ENCODE results near the gene ARID5B. TPM values are rescaled to one million over a fixed set of nuclear protein-coding genes. Genes with fewer than 3 reads are reported as not detected.

ARID5B gene
- total RNA-seq, 2 experiments from 2014 or later, result 49.2 to 51.3 TPM

- intact Hi-C loops (cut with DNase I, micrococcal nuclease), result loop anchor here (5.0 to 10.0 kb wide), 2 partner anchors 38 to 45 kb away; no protein-coding TSS in a partner anchor
- Mint-ChIP-seq H3K4me1 (ENCODE audit: low read depth) (peaks cover 89% of the 10 kb centered on the region), H3K9me3 (no peaks in the 10 kb centered on the region), H3K27ac (peak overlapping the region; percentile 82), H3K36me3 (ENCODE audit: low read depth) (peaks cover 53% of the 10 kb centered on the region), H3K27me3 (no peaks in the 10 kb centered on the region), H3K4me3 (no peak overlapping the region)
- Histone ChIP-seq H3K9me3 (ENCODE audit: control insufficient read depth in 1 of 2, insufficient read depth in 1 of 2, low read length in 2 of 2) (no peaks in the 10 kb centered on the region), H3K27me3 (ENCODE audit: control insufficient read depth in 1 of 2, insufficient read depth in 2 of 2, low read length in 2 of 2) (no peaks in the 10 kb centered on the region), H3K27ac (ENCODE audit: low read depth in 1 of 2, low read length in 2 of 2) (peak overlapping the region in 1 of 2 donors; percentile 9), H3K36me3 (ENCODE audit: insufficient read depth, low read length) (peaks cover 27% of the 10 kb centered on the region), H3K4me3 (ENCODE audit: low read length) (no peak overlapping the region), H3K4me1 (ENCODE audit: insufficient read depth, low read length) (peaks cover 55% of the 10 kb centered on the region)
- no peak for TF ChIP-seq CTCF (IDR thresholded peaks at IDR 0.05)
- no peak for ATAC-seq (ENCODE audit: poor library complexity)
- ChIA-PET POLR2A (interaction anchor here (1.8 to 1.9 kb wide), 2 partner anchors 31 to 104 kb away, joined by 6 to 9 read pairs; no protein-coding TSS in a partner anchor), CTCF (interaction anchor here (1.1 to 1.7 kb wide), 3 partner anchors 10 to 165 kb away, joined by 3 to 8 read pairs (median 5); no protein-coding TSS in a partner anchor)
- DNase-seq, result no peak
These were observed 178.5 kb downstream of the ARID5B start for GRCh38 chr10:62079885-62080559.

- H3K27me3 ChIP-seq (ENCODE audit: control insufficient read depth in 1 of 2, insufficient read depth in 2 of 2, low read length in 2 of 2), result no peaks in the 10 kb centered on the region
- peak overlapping the region in 1 of 2 donors; percentile 38 for H3K27ac ChIP-seq (ENCODE audit: low read depth in 1 of 2, low read length in 2 of 2)
- H3K4me3 ChIP-seq (ENCODE audit: low read length), result no peak overlapping the region
- H3K4me1 Mint-ChIP-seq (ENCODE audit: low read depth), result peaks cover 85% of the 10 kb centered on the region
- CTCF ChIA-PET, result interaction anchor here (1.1 to 1.7 kb wide), 3 partner anchors 10 to 164 kb away, joined by 3 to 8 read pairs (median 5); no protein-coding TSS in a partner anchor
- peak overlapping the region; percentile 82 for H3K27ac Mint-ChIP-seq
- peaks cover 28% of the 10 kb centered on the region for H3K36me3 ChIP-seq (ENCODE audit: insufficient read depth, low read length)
- TF ChIP-seq CTCF (IDR thresholded peaks at IDR 0.05), result no peak
- intact Hi-C loops (cut with DNase I, micrococcal nuclease), result loop anchor here (5.0 to 10.0 kb wide), 2 partner anchors 39 to 46 kb away; no protein-coding TSS in a partner anchor
- no peaks in the 10 kb centered on the region for H3K9me3 ChIP-seq (ENCODE audit: control insufficient read depth in 1 of 2, insufficient read depth in 1 of 2, low read length in 2 of 2)
- POLR2A ChIA-PET, result interaction anchor here (1.8 to 2.2 kb wide), 3 partner anchors 11 to 103 kb away, joined by 6 to 9 read pairs (median 6); no protein-coding TSS in a partner anchor
- no peaks in the 10 kb centered on the region for H3K9me3 Mint-ChIP-seq
- H3K4me3 Mint-ChIP-seq, result no peak overlapping the region
- no peaks in the 10 kb centered on the region for H3K27me3 Mint-ChIP-seq
- no peak for ATAC-seq (ENCODE audit: poor library complexity)
- DNase-seq, result no peak
- H3K4me1 ChIP-seq (ENCODE audit: insufficient read depth, low read length), result peaks cover 46% of the 10 kb centered on the region
- H3K36me3 Mint-ChIP-seq (ENCODE audit: low read depth), result peaks cover 56% of the 10 kb centered on the region
These were observed 179.4 kb downstream of the ARID5B start for GRCh38 chr10:62080905-62081304.

- H3K9me3 Mint-ChIP-seq, result no peaks in the 10 kb centered on the region
- peaks cover 78% of the 10 kb centered on the region for H3K4me1 Mint-ChIP-seq (ENCODE audit: low read depth)
- H3K36me3 ChIP-seq (ENCODE audit: insufficient read depth, low read length), result peaks cover 28% of the 10 kb centered on the region
- no peak overlapping the region for H3K4me3 Mint-ChIP-seq
- DNase-seq (no peak), ATAC-seq (ENCODE audit: poor library complexity) (no peak)
- H3K27ac Mint-ChIP-seq, result peak overlapping the region; percentile 82
- TF ChIP-seq CTCF (IDR thresholded peaks at IDR 0.05), result no peak
- intact Hi-C loops (cut with DNase I, micrococcal nuclease), result loop anchor here (2.0 to 10.0 kb wide), 4 partner anchors 13 to 47 kb away; no protein-coding TSS in a partner anchor
- ChIA-PET CTCF (interaction anchor here (0.9 to 1.5 kb wide), 3 partner anchors 13 to 43 kb away, joined by 3 to 5 read pairs (median 3); no protein-coding TSS in a partner anchor), POLR2A (interaction anchor here (0.8 to 2.2 kb wide), 11 partner anchors 12 to 184 kb away, joined by 3 to 24 read pairs (median 6); no protein-coding TSS in a partner anchor)
- H3K4me1 ChIP-seq (ENCODE audit: insufficient read depth, low read length), result peaks cover 39% of the 10 kb centered on the region
- no peaks in the 10 kb centered on the region for H3K27me3 Mint-ChIP-seq
- no peaks in the 10 kb centered on the region for H3K27me3 ChIP-seq (ENCODE audit: control insufficient read depth in 1 of 2, insufficient read depth in 2 of 2, low read length in 2 of 2)
- H3K9me3 ChIP-seq (ENCODE audit: control insufficient read depth in 1 of 2, insufficient read depth in 1 of 2, low read length in 2 of 2), result no peaks in the 10 kb centered on the region
- peaks cover 58% of the 10 kb centered on the region for H3K36me3 Mint-ChIP-seq (ENCODE audit: low read depth)
- no peak overlapping the region for H3K4me3 ChIP-seq (ENCODE audit: low read length)
- peak overlapping the region in 1 of 2 donors; percentile 38 for H3K27ac ChIP-seq (ENCODE audit: low read depth in 1 of 2, low read length in 2 of 2)
These were observed 180.1 kb downstream of the ARID5B start for GRCh38 chr10:62081341-62082270.
